GM23338 (cell line): ENCODE measurements around the gene SNX21. TPM values are rescaled to one million over a fixed set of nuclear protein-coding genes. Genes with fewer than 3 reads are reported as not detected.
A peak's percentile ranks its signal among the peaks of the same experiment; 100 is the strongest.

ENCODE experiments used
- ATAC-seq: fragments of 200-7000 bp; cut with Tn5 transposase; 3 replicates; pipeline ENCODE4 v1.9.1; 2020
- DNase-seq: peaks from one replicate; pipeline ENCODE4 v3.0.0-alpha.2; 2015; ENCODE audit warnings: low spot score
- H2AFZ ChIP-seq: fragments of 200-600 bp; sonication (generic); 2 replicates; pipeline ENCODE4 v1.8.0; 2016; ENCODE audit warnings: antibody characterized with exemption, mild to moderate bottlenecking, moderate library complexity
- H3F3A ChIP-seq: fragments of 200-600 bp; sonication (generic); replicated peaks from 2 replicates; pipeline ENCODE4 v1.8.0; 2017; ENCODE audit warnings: antibody characterized with exemption, mixed run types, low read depth
- H3K27ac ChIP-seq: fragments of 200-600 bp; sonication (generic); 2 replicates; pipeline ENCODE4 v1.6.1; 2016; ENCODE audit warnings: low read depth
- H3K27me3 ChIP-seq: fragments of 200-600 bp; sonication (generic); 2 replicates; pipeline ENCODE4 v1.8.0; 2016; ENCODE audit warnings: mild to moderate bottlenecking, mixed run types, moderate library complexity; ENCODE audit not compliant: insufficient read depth
- H3K36me3 ChIP-seq: fragments of 200-600 bp; sonication (generic); 2 replicates; pipeline ENCODE4 v1.8.0; 2016; ENCODE audit warnings: mild to moderate bottlenecking; ENCODE audit not compliant: insufficient read depth
- H3K4me1 ChIP-seq: fragments of 200-600 bp; sonication (generic); 2 replicates; pipeline ENCODE4 v1.8.0; 2016; ENCODE audit warnings: mild to moderate bottlenecking, moderate library complexity; ENCODE audit not compliant: insufficient read depth
- H3K4me2 ChIP-seq: fragments of 200-600 bp; sonication (generic); 2 replicates; pipeline ENCODE4 v1.7.1; 2017; ENCODE audit warnings: mixed run types
- H3K4me3 ChIP-seq: fragments of 200-600 bp; sonication (generic); 2 replicates; pipeline ENCODE4 v1.6.1; 2016; ENCODE audit warnings: mixed run types
- H3K79me2 ChIP-seq: fragments of 200-600 bp; sonication (generic); replicated peaks from 2 replicates; pipeline ENCODE4 v1.8.0; 2017; ENCODE audit warnings: mild to moderate bottlenecking; ENCODE audit not compliant: insufficient read depth
- H3K9me2 ChIP-seq: fragments of 200-600 bp; sonication (generic); 2 replicates; pipeline ENCODE4 v1.8.0; 2017; ENCODE audit not compliant: insufficient read depth
- H4K20me1 ChIP-seq: fragments of 200-600 bp; sonication (generic); replicated peaks from 2 replicates; pipeline ENCODE4 v1.8.0; 2017; ENCODE audit warnings: mild to moderate bottlenecking; ENCODE audit not compliant: insufficient read depth
- H3K27ac Mint-ChIP-seq: 2 replicates; pipeline ENCODE4 v1.8.0; 2020; ENCODE audit warnings: inconsistent platforms, mild to moderate bottlenecking, moderate library complexity, mixed read lengths
- H3K27me3 Mint-ChIP-seq: 3 replicates; pipeline ENCODE4 v1.8.0; 2022; ENCODE audit warnings: low read depth, mild to moderate bottlenecking, moderate library complexity, mixed read lengths, inconsistent platforms; ENCODE audit not compliant: insufficient read depth, poor library complexity
- H3K36me3 Mint-ChIP-seq: 3 replicates; pipeline ENCODE4 v1.8.0; 2021; ENCODE audit warnings: low read depth, mild to moderate bottlenecking, inconsistent platforms, moderate library complexity, mixed read lengths
- H3K4me1 Mint-ChIP-seq: 3 replicates; pipeline ENCODE4 v1.8.0; 2020; ENCODE audit warnings: mild to moderate bottlenecking, inconsistent platforms, mixed read lengths
- H3K4me3 Mint-ChIP-seq: 3 replicates; pipeline ENCODE4 v1.8.0; 2021; ENCODE audit warnings: moderate library complexity, mild to moderate bottlenecking, inconsistent platforms, mixed read lengths
- H3K9me3 Mint-ChIP-seq: 3 replicates; pipeline ENCODE4 v1.8.0; 2020; ENCODE audit warnings: moderate library complexity, mild to moderate bottlenecking, inconsistent platforms, mixed read lengths
- CTCF ChIP-seq, 2 experiments: fragments of 200-600 bp in 1 of 2; sonication (generic) in 1 of 2; conservative IDR thresholded peaks; 2 replicates each; pipeline versions ENCODE4 v1.5.1 to v1.6.1; 2016 to 2017; ENCODE audit warnings: antibody characterized with exemption in 2 of 2, low read depth in 2 of 2, mild to moderate bottlenecking in 2 of 2, moderate library complexity in 1 of 2
- EZH2 ChIP-seq: fragments of 200-600 bp; sonication (generic); IDR thresholded peaks from one replicate; pipeline ENCODE4 v1.8.0; 2017; ENCODE audit warnings: antibody characterized with exemption, mild to moderate bottlenecking, low read depth; ENCODE audit not compliant: unreplicated experiment
- JUNB ChIP-seq: IDR thresholded peaks from one replicate; pipeline ENCODE4 v1.6.1; 2016; ENCODE audit warnings: antibody characterized with exemption; ENCODE audit not compliant: unreplicated experiment
- REST ChIP-seq: IDR thresholded peaks from one replicate; pipeline ENCODE4 v1.6.1; 2018; ENCODE audit warnings: antibody characterized with exemption; ENCODE audit not compliant: unreplicated experiment
- ZNF462 ChIP-seq: fragments of 250-450 bp; sonication (Bioruptor Pico); IDR thresholded peaks from 2 replicates; pipeline ENCODE4 v1.5.0; 2020; ENCODE audit warnings: mild to moderate bottlenecking, moderate library complexity
- polyA plus RNA-seq: library from polyadenylated mRNA; unstranded; fragments of >200 nt; fragmentation: Nextera tagmentation; extraction: Ambion mirVana; gene quantifications from 2 replicates; pipeline ENCODE4 v1.2.1, GENCODE V29; 2016
- total RNA-seq: library from RNA; depleted of rRNA; stranded (reverse); fragments of >200 nt; shearing (Covaris generic); gene quantifications from 2 replicates; pipeline ENCODE4 v1.2.3, GENCODE V29; 2014

SNX21 gene
- total and polyA plus RNA-seq, 2 experiments from 2014 or later: 13.3 to 31.5 TPM

- Histone ChIP-seq H3K36me3 (peaks cover 10% of the 10 kb centered on the region; the same call in 1 of the 2 replicates), H3K27me3 (no peaks in the 10 kb centered on the region), H3K4me2 (no peak overlapping the region), H4K20me1 (peaks cover 7% of the 10 kb centered on the region), H2AFZ (no peak overlapping the region), H3K27ac (no peak overlapping the region), H3K4me3 (no peak overlapping the region), H3K79me2 (no peaks in the 10 kb centered on the region), H3K4me1 (no peaks in the 10 kb centered on the region; the same call in 1 of the 2 replicates), H3F3A (peaks cover 12% of the 10 kb centered on the region; the same call in 1 of the 2 replicates), H3K9me2 (no peaks in the 10 kb centered on the region)
- DNase-seq (no peak), ATAC-seq (peak; percentile 49)
- peaks cover 7% of the 10 kb centered on the region for H3K27me3 Mint-ChIP-seq
- H3K9me3 Mint-ChIP-seq: no peaks in the 10 kb centered on the region
- H3K36me3 Mint-ChIP-seq: peaks cover 33% of the 10 kb centered on the region
- no peak overlapping the region for H3K4me3 Mint-ChIP-seq
- no peak overlapping the region for H3K27ac Mint-ChIP-seq
- H3K4me1 Mint-ChIP-seq: no peaks in the 10 kb centered on the region; the same call in 2 of the 3 replicates
- TF ChIP-seq JUNB (no peak), ZNF462 (no peak), EZH2 (no peak), REST (no peak), CTCF (conservative IDR thresholded peaks at IDR 0.05; ENCODE audit: low read depth in 2 of 2) (peak in 1 of 2 experiments; percentile 45; a peak in 2 of 4 replicates)
Observed at GRCh38 chr20:45840700-45841198, 7.2 kb downstream of the SNX21 start.
